Measurements from ENCODE around the gene SENP2. TPM values are rescaled to one million over a fixed set of nuclear protein-coding genes. Genes with fewer than 3 reads are reported as not detected.

SENP2 gene
- total and polyA plus RNA-seq, 2 donors, result 21.9 to 45.7 TPM

DNA sequence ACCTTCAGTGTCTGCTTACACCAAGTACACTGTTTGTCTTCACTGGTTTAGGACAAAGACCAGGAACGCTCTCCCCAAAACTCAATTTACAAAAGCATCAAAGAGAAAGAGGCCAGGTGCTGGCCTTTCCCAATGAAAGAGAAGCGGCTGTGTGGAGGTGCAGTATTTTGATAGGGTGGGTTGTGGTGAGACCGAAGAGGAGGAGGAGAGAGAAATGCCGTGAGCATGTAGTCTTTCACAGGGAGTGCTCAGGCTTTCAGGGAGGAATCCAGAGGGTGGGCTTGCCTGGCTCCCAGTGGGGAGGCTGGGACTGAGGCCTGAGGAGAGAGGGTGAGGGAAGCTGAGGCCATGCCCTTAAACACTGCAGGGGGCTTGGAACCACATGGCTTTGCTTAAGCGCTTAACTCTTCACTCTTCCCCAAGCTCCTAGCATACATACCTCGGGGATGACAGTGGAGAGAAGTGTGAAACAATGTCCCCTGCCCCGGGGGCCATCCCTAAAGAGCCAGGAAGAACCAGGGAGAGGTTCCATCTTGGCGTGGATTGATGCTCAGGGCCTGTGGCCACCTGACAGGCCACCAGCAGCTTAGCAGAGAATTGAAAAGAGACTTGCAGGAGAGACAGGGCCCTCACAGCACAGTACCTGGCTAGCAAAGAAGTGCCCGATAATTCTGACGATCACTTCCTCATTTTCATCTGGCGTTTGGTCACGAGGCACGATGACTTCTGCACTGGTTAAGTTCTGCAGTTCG, 60.5 kb downstream of the SENP2 start:
- no peaks in the 10 kb centered on the region for H3K4me1 ChIP-seq (ENCODE audit: insufficient read depth)
- H3K4me3 ChIP-seq (ENCODE audit: low read depth, low read length), result no peak overlapping the region
- WGBS, result 85% methylated on average over 14 of the region's 14 CpGs
- no peak overlapping the region for H3K27ac ChIP-seq (ENCODE audit: low read depth)
- H3K36me3 ChIP-seq (ENCODE audit: insufficient read depth), result no peaks in the 10 kb centered on the region
- DNase-seq (ENCODE audit: extremely low spot score), result no peak

DNA sequence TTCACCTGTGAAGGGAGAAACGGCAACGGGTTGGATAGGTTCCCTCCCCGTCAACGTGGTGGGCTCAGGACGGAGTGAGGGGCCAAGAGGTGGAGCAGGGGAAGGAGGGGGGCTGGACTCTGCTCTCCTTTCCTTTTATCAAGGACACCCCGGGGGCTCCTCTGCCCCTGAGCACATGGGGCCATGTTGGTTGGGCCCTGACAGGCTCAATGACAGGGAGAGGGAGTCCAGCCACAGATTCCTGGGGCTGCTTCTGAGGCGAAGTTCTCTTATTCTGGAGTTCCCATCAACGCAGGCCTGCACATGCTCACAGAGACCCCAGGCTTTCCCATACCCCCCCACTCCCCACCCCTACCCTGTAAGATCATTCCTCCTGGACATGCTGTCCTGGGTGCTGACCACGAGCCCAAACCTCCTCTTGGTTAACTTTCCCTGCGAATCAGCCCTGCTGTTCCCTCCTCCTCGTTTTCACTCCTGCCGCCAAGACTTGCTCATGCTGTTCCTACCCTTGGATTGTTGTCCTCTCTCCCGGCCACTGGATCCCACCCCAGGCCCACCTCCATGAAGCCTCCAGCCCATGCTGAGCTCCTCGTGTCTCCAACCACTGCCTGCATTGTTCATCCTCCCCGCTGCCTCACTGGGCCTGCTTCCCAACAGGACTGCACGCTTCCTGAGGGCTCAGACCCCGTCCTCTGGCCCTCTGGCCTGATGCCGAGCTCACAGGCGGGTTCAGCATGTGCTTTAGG, 61.2 kb downstream of the SENP2 start:
- WGBS, result 90% methylated on average over 19 of the region's 19 CpGs
- no peaks in the 10 kb centered on the region for H3K36me3 ChIP-seq (ENCODE audit: insufficient read depth)
- no peaks in the 10 kb centered on the region for H3K4me1 ChIP-seq (ENCODE audit: insufficient read depth)
- no peak for DNase-seq (ENCODE audit: extremely low spot score)
- H3K4me3 ChIP-seq (ENCODE audit: low read depth, low read length), result no peak overlapping the region
- no peak overlapping the region for H3K27ac ChIP-seq (ENCODE audit: low read depth)

DNA sequence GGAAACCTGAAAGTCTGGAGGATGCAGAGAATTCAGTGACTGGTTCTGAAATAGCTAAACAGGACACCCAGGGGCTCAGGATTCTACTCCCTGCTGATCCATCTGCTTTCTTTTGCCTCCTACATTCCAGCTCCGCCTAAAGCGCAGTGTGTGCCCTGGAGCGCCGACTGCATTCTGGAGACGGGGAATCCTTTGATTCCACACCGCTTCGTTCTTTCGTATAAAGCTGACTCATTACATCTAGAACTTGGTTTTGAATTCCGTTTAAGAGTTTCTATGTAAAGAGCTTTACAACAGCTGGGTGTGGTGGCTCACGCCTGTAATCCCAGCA, 61.8 kb downstream of the SENP2 start:
- Histone ChIP-seq H3K4me3 (ENCODE audit: low read depth, low read length) (no peak overlapping the region), H3K4me1 (ENCODE audit: insufficient read depth) (no peaks in the 10 kb centered on the region), H3K36me3 (ENCODE audit: insufficient read depth) (no peaks in the 10 kb centered on the region), H3K27ac (ENCODE audit: low read depth) (no peak overlapping the region)
- WGBS, result 95% methylated on average over 10 of the region's 10 CpGs
- DNase-seq (ENCODE audit: extremely low spot score), result no peak

DNA sequence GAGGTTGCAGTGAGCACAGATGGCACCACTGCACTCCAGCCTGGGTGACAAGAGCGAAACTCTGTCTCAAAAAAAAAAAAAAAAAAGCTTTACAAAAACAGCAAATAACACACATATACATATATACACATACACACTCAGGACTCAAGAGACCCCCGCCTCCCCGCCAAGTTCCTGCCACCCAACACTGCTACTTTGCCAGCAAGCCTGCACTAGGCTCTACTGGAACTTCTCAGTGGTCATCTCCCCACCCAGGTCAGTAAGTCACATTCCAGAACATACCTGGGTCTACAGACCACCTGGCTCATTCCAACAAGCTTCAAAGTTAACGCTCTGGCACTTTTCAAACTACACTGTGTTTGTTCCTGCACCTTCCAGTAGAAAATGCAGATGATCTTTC, 62.3 kb downstream of the SENP2 start:
- H3K36me3 ChIP-seq (ENCODE audit: insufficient read depth), result no peaks in the 10 kb centered on the region
- WGBS, result 97% methylated on average over 4 of the region's 4 CpGs
- no peaks in the 10 kb centered on the region for H3K4me1 ChIP-seq (ENCODE audit: insufficient read depth)
- no peak overlapping the region for H3K4me3 ChIP-seq (ENCODE audit: low read depth, low read length)
- H3K27ac ChIP-seq (ENCODE audit: low read depth), result no peak overlapping the region
- no peak for DNase-seq (ENCODE audit: extremely low spot score)

DNA sequence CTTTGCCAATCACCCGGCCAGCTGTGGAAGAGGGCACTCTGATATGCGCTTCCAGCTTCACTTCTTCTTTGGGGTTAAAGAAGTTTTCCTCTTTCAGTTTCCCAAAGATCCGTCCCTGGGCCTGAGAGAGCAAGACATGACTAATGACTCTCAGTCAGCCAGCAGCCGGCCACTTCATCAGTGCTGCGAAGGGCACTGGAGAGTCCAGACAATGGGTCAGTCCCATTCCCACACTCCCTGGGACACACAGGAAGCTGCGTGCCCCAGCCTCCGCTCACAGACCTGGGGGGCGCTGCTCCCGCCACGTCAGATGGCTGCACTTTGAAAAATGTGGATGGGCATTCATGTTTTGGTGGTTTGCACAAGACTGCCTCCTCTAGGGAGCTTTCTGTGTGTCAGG, 63.3 kb downstream of the SENP2 start:
- WGBS, result 90% methylated on average over 10 of the region's 10 CpGs

DNA sequence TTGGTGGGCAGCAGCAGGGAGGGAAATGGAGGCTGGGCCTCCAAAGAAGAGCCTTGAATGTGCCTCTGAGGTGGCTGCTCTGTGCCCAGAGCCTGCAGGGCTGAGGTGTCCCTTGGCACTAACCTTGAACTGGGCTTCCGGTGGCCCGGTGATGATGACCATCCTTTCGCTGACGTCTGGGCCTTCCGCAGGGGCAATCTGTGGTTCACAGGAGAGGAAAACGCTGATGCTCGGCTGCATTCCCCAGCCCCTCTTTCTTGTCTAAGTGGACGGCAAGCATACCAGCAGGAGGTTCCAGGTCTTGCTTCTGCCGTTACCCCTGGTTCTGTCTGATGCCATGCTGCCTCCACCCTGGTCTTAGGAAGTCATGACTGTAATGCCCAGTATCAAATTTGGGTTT, 65.9 kb downstream of the SENP2 start:
- 94% methylated on average over 9 of the region's 9 CpGs for WGBS
- Histone ChIP-seq H3K4me1 (ENCODE audit: insufficient read depth) (no peaks in the 10 kb centered on the region), H3K27ac (ENCODE audit: low read depth) (no peak overlapping the region), H3K4me3 (ENCODE audit: low read depth, low read length) (no peak overlapping the region), H3K36me3 (ENCODE audit: insufficient read depth) (no peaks in the 10 kb centered on the region)
- DNase-seq (ENCODE audit: extremely low spot score), result no peak

More for the DNA sequence above, 63.3 kb downstream of the SENP2 start:
- H3K27ac ChIP-seq (ENCODE audit: low read depth), result no peak overlapping the region
- H3K4me3 ChIP-seq (ENCODE audit: low read depth, low read length), result no peak overlapping the region
- DNase-seq (ENCODE audit: extremely low spot score), result no peak
- no peaks in the 10 kb centered on the region for H3K36me3 ChIP-seq (ENCODE audit: insufficient read depth)
- H3K4me1 ChIP-seq (ENCODE audit: insufficient read depth), result no peaks in the 10 kb centered on the region

DNA sequence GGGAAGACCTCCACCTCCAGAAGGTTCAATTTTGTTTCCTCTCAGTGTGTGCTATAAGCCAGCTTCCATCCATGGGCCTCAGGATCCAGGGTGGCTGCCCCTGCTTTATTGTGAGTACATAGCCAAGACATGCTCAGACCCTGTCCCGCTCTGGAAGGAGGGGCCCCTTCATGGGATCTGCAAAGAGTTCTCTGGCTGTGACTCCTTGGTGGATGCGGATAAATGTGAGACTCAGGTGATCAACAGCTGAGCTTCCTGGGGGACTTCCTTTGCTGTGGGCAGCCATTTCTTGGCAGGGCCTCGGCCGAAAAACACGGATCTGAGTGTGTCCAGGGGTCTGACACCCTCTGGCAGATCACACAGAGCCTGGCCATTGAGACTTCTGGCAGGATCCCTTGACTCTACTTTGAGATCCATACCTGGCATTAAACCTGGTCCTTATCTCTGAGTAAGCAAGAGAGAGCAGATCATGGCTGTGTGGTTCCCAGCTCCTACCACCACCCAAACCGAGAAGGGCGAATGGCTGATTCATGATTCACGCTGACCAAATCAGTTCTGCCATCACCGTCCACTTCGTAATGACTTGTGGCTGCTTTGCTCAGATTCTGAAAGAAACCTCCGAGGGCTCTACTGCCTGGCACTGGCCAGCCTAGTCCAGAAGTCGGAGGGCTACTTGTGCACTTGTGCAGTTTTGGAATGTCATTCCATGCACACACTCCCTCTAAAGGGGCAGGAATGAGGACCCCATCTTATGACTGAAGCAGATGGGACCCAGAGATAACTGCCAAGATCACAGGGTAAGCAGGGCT, 68.1 kb downstream of the SENP2 start:
- Histone ChIP-seq H3K36me3 (ENCODE audit: insufficient read depth) (no peaks in the 10 kb centered on the region), H3K4me3 (ENCODE audit: low read depth, low read length) (no peak overlapping the region), H3K4me1 (ENCODE audit: insufficient read depth) (no peaks in the 10 kb centered on the region), H3K27ac (ENCODE audit: low read depth) (no peak overlapping the region)
- 92% methylated on average over 12 of the region's 12 CpGs for WGBS
- DNase-seq (ENCODE audit: extremely low spot score), result no peak

DNA sequence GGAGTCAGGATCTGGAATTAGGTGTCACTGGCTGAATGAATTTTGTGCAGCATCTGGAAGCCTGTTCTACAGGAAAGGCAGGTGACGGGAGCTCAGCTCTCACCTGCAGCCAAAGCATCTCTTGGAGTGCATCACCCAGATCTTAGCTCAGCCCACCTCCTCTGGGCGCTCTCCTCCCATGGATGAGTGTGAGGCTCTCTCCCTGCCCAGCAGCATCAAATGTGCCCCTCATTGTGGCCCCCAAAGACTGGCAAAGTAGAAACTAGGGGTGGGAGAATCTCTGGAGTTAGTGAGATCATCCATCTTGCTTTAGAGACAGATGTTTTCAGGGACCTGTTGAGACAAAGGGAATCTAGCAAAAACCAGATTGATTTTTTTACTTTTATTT, 68.7 kb downstream of the SENP2 start:
- 90% methylated on average over 2 of the region's 2 CpGs for WGBS
- Histone ChIP-seq H3K4me3 (ENCODE audit: low read depth, low read length) (no peak overlapping the region), H3K27ac (ENCODE audit: low read depth) (no peak overlapping the region), H3K4me1 (ENCODE audit: insufficient read depth) (no peaks in the 10 kb centered on the region), H3K36me3 (ENCODE audit: insufficient read depth) (no peaks in the 10 kb centered on the region)
- DNase-seq (ENCODE audit: extremely low spot score), result no peak

DNA sequence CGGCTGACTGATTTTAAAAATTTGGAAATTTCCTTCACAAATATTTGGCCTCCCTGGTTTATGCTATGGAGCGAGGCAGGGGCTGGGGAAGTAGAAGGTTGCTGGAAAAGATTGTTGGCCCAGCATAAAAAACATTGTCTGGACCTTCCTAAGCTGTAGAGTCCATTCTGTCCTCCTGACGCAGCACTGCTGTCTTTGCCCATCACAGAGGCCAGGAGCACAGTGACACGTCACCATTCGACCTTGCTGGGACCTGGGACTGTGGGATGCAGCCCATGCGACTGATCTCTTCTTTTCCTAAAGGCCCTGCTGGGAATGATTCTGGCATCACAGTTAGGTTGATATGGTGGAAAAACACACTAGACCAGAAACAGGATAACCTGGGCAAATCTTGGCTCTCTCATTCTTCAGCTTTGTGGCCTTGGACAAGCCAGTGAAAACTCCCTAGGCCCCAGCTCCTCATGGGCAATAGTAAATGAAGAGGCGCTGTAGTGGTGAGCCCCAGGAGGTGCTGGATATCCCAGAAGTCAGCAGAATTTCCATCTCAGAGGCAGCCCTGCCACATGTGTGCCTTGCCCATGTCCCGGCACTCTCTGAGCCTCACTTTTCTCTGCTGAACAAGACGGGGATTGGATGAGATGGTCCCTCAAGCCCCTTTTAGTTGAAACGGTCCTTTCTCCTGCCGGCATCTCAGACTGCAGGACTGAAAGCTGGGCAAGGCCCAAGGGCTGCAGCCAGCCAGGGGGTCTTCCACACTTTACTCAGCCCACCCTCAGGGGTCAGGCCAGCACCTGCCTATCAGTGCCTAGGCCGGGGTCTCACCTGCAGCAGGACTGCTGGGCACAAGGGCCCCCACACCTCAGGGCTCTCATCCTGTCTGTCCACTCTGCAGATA, 69.6 kb downstream of the SENP2 start:
- Histone ChIP-seq H3K4me1 (ENCODE audit: insufficient read depth) (no peaks in the 10 kb centered on the region), H3K36me3 (ENCODE audit: insufficient read depth) (no peaks in the 10 kb centered on the region), H3K4me3 (ENCODE audit: low read depth, low read length) (no peak overlapping the region), H3K27ac (ENCODE audit: low read depth) (no peak overlapping the region)
- DNase-seq (ENCODE audit: extremely low spot score), result no peak
- 93% methylated on average over 12 of the region's 12 CpGs for WGBS

DNA sequence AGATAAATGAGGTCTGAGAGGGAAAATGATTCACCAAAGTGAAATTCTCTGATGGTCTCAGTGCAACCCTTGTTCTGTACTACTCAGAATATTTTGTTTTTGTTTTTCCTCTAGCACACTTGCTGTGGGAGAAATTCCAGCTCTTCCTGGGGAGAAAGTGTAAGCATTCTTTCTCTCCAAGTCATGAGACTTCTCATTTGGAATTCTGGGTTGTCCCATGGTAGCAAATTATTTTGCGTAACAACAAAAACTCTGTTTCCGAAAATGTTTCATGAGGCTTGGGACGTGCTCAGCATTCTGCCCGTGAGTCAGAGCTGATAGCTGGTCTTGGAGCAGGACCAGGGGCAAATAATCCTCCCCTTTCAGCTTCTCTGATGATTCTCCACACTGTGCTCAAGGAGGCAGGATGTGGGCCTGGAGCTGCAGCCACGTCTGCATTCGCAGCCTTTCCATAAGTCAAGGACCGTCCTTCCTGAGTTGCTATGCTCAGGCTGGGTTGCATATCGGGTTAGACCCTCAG, 70.3 kb downstream of the SENP2 start:
- H3K4me1 ChIP-seq (ENCODE audit: insufficient read depth), result no peaks in the 10 kb centered on the region
- 48% methylated on average over 8 of the region's 8 CpGs for WGBS
- no peak overlapping the region for H3K27ac ChIP-seq (ENCODE audit: low read depth)
- H3K4me3 ChIP-seq (ENCODE audit: low read depth, low read length), result no peak overlapping the region
- no peaks in the 10 kb centered on the region for H3K36me3 ChIP-seq (ENCODE audit: insufficient read depth)
- DNase-seq (ENCODE audit: extremely low spot score), result no peak

DNA sequence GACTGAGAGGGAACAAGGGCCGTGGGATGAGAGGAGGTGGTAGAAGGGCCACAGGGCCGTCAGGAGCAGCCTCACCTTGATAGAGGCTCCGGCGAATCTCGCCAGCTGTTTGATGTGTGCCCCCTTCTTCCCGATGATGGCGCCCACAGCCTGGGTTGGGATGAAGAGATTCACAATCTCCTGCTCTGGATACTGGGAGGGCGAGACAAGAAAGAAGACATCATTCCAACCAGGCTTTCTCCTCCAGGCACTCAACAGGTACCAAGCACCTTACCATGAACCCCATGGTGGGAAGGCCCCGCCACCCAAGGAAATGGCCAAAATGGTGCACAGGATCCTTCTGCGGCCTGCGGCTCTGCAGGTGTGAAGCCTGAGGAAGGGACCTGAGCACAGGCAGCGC, 71.1 kb downstream of the SENP2 start:
- no peak for DNase-seq (ENCODE audit: extremely low spot score)
- Histone ChIP-seq H3K36me3 (ENCODE audit: insufficient read depth) (no peaks in the 10 kb centered on the region), H3K4me1 (ENCODE audit: insufficient read depth) (no peaks in the 10 kb centered on the region), H3K4me3 (ENCODE audit: low read depth, low read length) (no peak overlapping the region), H3K27ac (ENCODE audit: low read depth) (no peak overlapping the region)
- 96% methylated on average over 12 of the region's 12 CpGs for WGBS

DNA sequence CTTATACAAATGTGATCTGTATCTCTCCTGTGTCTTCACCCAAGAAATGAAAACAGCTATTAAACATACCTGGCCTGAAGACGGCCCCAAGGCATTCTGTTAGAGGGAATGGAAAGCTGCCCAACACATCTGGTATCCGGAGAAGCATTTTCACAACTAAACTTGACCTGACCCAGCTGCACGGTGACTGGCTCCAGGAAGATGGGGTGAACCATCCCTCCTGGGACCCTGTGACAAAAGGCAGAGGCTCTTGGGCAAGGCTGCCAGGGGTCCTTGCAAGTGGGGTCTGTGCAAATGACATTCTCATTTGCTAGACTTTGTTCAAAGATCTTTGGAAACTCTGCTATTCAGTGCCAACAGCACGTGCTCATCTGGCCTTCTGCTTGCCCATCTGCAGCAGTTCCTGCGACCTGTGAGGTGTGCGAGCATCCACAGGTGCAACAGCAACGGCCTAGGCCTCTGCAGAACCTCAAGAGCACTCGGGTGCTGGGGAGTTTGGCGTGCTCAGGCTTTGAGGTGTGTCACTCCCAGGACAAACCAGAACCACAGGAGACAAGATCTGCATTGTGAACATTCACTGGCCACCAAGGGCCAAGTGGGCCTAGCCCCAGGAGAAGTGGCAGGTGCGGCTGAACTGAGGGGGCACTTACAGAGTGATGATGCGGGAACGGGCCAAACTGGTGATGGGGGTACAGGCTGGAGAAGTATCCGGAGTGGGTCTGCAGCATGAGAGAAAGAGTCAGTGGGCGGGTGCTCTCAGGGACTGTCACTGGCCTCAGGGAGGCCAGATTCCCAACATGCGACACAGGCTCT, 71.8 kb downstream of the SENP2 start:
- DNase-seq (ENCODE audit: extremely low spot score), result no peak
- Histone ChIP-seq H3K4me3 (ENCODE audit: low read depth, low read length) (no peak overlapping the region), H3K36me3 (ENCODE audit: insufficient read depth) (no peaks in the 10 kb centered on the region), H3K27ac (ENCODE audit: low read depth) (no peak overlapping the region), H3K4me1 (ENCODE audit: insufficient read depth) (no peaks in the 10 kb centered on the region)
- 92% methylated on average over 15 of the region's 15 CpGs for WGBS

All from urinary bladder (tissue), 4 donors.